Measurements from ENCODE around the gene CMTM5.
"Not testable (repeated sequence)": the region's sequence is repeated elsewhere in the genome, so short reads cannot be mapped to it uniquely, and the experiment has no call there.

The CMTM5 gene

GRCh38 chr14:23389396-23389795 lies 12.6 kb downstream of the CMTM5 start:
- peaks cover 0 to 19% of the 10 kb centered on the region in 2 donors for H3K27me3 ChIP-seq
- no peak overlapping the region for H3K4me3 ChIP-seq
- no peak for DNase-seq
- intact Hi-C loops (cut with DNase I; ENCODE audit: low total_unique reads), result no loop called here
- no peaks in the 10 kb centered on the region for H3K36me3 ChIP-seq
- no peaks in the 10 kb centered on the region for H3K4me1 ChIP-seq
- H3K27ac ChIP-seq, result no peak overlapping the region
- TF ChIP-seq CTCF (IDR thresholded peaks at IDR 0.05), result no peak
- H3K9me3 ChIP-seq, result no peaks in the 10 kb centered on the region

- H3K9me3 ChIP-seq; H3K36me3 ChIP-seq; intact Hi-C loops (cut with DNase I; ENCODE audit: low total_unique reads); H3K4me3 ChIP-seq; H3K4me1 ChIP-seq; H3K27ac ChIP-seq; DNase-seq: not testable (repeated sequence)
- peaks cover 0 to 19% of the 10 kb centered on the region in 2 donors for H3K27me3 ChIP-seq
These were observed 13.0 kb downstream of the CMTM5 start for GRCh38 chr14:23389871-23390270.

GRCh38 chr14:23392613-23393012 lies 15.8 kb downstream of the CMTM5 start:
- intact Hi-C loops (cut with DNase I; ENCODE audit: low total_unique reads), result no loop called here
- no peak overlapping the region for H3K4me3 ChIP-seq
- no peaks in the 10 kb centered on the region for H3K4me1 ChIP-seq
- TF ChIP-seq CTCF (IDR thresholded peaks at IDR 0.05), result no peak
- H3K36me3 ChIP-seq, result no peaks in the 10 kb centered on the region
- no peak overlapping the region for H3K27ac ChIP-seq
- peaks cover 0 to 19% of the 10 kb centered on the region in 2 donors for H3K27me3 ChIP-seq
- DNase-seq, result no peak
- H3K9me3 ChIP-seq, result no peaks in the 10 kb centered on the region

- no peak for TF ChIP-seq CTCF (IDR thresholded peaks at IDR 0.05)
- H3K4me3 ChIP-seq, result no peak overlapping the region
- H3K4me1 ChIP-seq, result no peaks in the 10 kb centered on the region
- no peaks in the 10 kb centered on the region for H3K36me3 ChIP-seq
- no peak overlapping the region for H3K27ac ChIP-seq
- H3K27me3 ChIP-seq, result no peaks in the 10 kb centered on the region
- intact Hi-C loops (cut with DNase I; ENCODE audit: low total_unique reads), result no loop called here
- H3K9me3 ChIP-seq, result no peaks in the 10 kb centered on the region
- no peak for DNase-seq
These were observed 19.3 kb downstream of the CMTM5 start for GRCh38 chr14:23396126-23396525.

GRCh38 chr14:23396781-23397407 lies 20.0 kb downstream of the CMTM5 start:
- no peak overlapping the region for H3K27ac ChIP-seq
- no peaks in the 10 kb centered on the region for H3K4me1 ChIP-seq
- no peaks in the 10 kb centered on the region for H3K9me3 ChIP-seq
- H3K4me3 ChIP-seq, result no peak overlapping the region
- no peak for TF ChIP-seq CTCF (IDR thresholded peaks at IDR 0.05)
- DNase-seq, result no peak
- intact Hi-C loops (cut with DNase I; ENCODE audit: low total_unique reads), result no loop called here
- H3K27me3 ChIP-seq, result peaks cover 0 to under 1% of the 10 kb centered on the region in 2 donors
- H3K36me3 ChIP-seq, result no peaks in the 10 kb centered on the region

- Histone ChIP-seq H3K9me3 (no peaks in the 10 kb centered on the region), H3K4me3 (no peak overlapping the region), H3K27me3 (peaks cover 0 to 8% of the 10 kb centered on the region in 2 donors), H3K36me3 (no peaks in the 10 kb centered on the region), H3K4me1 (no peaks in the 10 kb centered on the region), H3K27ac (no peak overlapping the region)
- intact Hi-C loops (cut with DNase I; ENCODE audit: low total_unique reads), result no loop called here
- TF ChIP-seq CTCF (IDR thresholded peaks at IDR 0.05), result no peak
- DNase-seq, result no peak
These were observed 21.5 kb downstream of the CMTM5 start for GRCh38 chr14:23398348-23398747.
